ENCODE measurements around the gene KRTAP24-1.

DNA sequence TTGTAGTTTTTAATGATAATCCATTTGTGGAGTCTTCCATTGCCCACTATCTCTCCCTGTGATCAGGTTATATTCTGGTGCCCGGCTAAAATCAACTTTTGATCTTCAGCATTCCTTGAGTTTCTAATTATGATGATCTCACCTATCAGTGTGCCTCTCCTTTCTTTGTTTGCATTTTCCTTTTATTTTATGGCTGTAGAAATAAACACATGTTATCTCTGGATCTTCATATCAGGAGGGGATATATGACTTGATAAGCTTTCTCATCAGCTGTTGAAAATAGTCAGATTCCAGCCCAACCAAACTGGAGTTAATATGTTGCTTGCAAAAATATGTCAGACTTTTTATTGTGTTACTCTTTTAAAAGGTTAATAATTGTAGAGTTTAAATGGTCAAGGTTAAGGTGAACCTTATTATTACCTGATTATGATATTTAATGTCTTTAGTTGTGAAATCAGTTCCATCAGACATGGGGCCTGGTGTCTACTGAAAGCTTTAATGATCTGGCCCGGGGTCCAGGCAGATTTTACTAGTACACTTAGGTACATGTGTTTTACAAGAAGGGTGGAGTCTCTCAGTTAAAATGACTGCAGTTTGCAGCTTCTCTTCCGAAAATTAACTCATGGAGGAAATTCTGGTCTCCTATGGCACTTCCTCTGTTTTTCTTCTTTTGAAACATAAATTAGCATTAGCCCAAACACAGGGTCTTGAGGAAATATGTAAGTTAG lies 12.8 kb downstream of the KRTAP24-1 start:
- TF ChIP-seq, protein P1, sequence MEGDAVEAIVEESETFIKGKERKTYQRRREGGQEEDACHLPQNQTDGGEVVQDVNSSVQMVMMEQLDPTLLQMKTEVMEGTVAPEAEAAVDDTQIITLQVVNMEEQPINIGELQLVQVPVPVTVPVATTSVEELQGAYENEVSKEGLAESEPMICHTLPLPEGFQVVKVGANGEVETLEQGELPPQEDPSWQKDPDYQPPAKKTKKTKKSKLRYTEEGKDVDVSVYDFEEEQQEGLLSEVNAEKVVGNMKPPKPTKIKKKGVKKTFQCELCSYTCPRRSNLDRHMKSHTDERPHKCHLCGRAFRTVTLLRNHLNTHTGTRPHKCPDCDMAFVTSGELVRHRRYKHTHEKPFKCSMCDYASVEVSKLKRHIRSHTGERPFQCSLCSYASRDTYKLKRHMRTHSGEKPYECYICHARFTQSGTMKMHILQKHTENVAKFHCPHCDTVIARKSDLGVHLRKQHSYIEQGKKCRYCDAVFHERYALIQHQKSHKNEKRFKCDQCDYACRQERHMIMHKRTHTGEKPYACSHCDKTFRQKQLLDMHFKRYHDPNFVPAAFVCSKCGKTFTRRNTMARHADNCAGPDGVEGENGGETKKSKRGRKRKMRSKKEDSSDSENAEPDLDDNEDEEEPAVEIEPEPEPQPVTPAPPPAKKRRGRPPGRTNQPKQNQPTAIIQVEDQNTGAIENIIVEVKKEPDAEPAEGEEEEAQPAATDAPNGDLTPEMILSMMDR (CRISPR knock-in tag; IDR thresholded peaks at IDR 0.05), result no peak
- no peak for TF ChIP-seq HNRNPUL1 (IDR thresholded peaks at IDR 0.05; ENCODE audit: low read depth, low read length)
- TF ChIP-seq, protein P2, sequence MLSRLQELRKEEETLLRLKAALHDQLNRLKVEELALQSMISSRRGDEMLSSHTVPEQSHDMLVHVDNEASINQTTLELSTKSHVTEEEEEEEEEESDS (CRISPR knock-in tag; IDR thresholded peaks at IDR 0.05; ENCODE audit: borderline replicate concordance), result no peak
- no peak for TF ChIP-seq EP300 (IDR thresholded peaks at IDR 0.05; ENCODE audit: low read depth in 2 of 2, low read length in 2 of 2)
- no peak for TF ChIP-seq EP300 (CRISPR knock-in tag; IDR thresholded peaks at IDR 0.05; ENCODE audit: borderline replicate concordance)
- no peak for TF ChIP-seq POLR2AphosphoS5 (IDR thresholded peaks at IDR 0.05; ENCODE audit: low read depth, low read length)
- TF ChIP-seq DPF2 (CRISPR knock-in tag; IDR thresholded peaks at IDR 0.05; ENCODE audit: borderline replicate concordance, low read depth), result no peak
- TF ChIP-seq THYN1 (CRISPR knock-in tag; IDR thresholded peaks at IDR 0.05; ENCODE audit: borderline replicate concordance, low read depth), result no peak
- no peak for TF ChIP-seq MYC (CRISPR knock-in tag; IDR thresholded peaks at IDR 0.05; ENCODE audit: borderline replicate concordance)
